HCT116 (cell line): ENCODE measurements around the gene RPL11. TPM values are rescaled to one million over a fixed set of nuclear protein-coding genes. Genes with fewer than 3 reads are reported as not detected.

Experiments
- ATAC-seq: fragments of 200-7000 bp; cut with Tn5 transposase; 2 replicates; pipeline ENCODE4 v1.9.1; 2020; ENCODE audit warnings: mild to moderate bottlenecking, moderate library complexity
- BruUV-seq: library from RNA; stranded (reverse); fragments of 400-500 nt; replicated peaks from 2 replicates; lab custom pipeline; 2021; lab: Mats Ljungman, UMichigan
- CTCF ChIA-PET: fragments of 300-600 bp; sonication (Branson Sonifier 250); formaldehyde crosslinking; loops from one replicate; lab custom pipeline; 2021; ENCODE audit warnings: antibody characterized with exemption; lab: Charles Lee
- POLR2A ChIA-PET: fragments of 300-600, 350-600 bp; sonication (Branson Sonifier 250); formaldehyde crosslinking; loops from one replicate; lab custom pipeline; 2021; ENCODE audit warnings: antibody characterized with exemption; lab: Charles Lee
- RAD21 ChIA-PET, 2 experiments: fragments of 300-600 bp; sonication (Branson Sonifier 250); formaldehyde crosslinking; loops; one replicate each; lab custom pipeline; 2023; ENCODE audit warnings: low total read pairs in 2 of 2; ENCODE audit not compliant: uncharacterized antibody in 2 of 2, unreplicated experiment in 2 of 2, low non-redundant PET in 1 of 2; lab: Charles Lee
- DNase-seq: peaks from one replicate; pipeline ENCODE4 v3.0.0-alpha.2; 2010; ENCODE audit warnings: low read depth, low spot score
- H2AFZ ChIP-seq: fragments of 200-600 bp; shearing (Covaris generic), sonication (generic); 2 replicates; pipeline ENCODE4 v1.6.1; 2017; ENCODE audit warnings: low read depth, mixed run types, mixed read lengths, antibody characterized with exemption, low read length; ENCODE audit not compliant: poor library complexity, severe bottlenecking
- H3K27ac ChIP-seq: 2 replicates; pipeline ENCODE4 v1.5.1; 2012; ENCODE audit warnings: low read depth, low read length
- H3K27me3 ChIP-seq: fragments of 200-600 bp; sonication (generic); 2 replicates; pipeline ENCODE4 v1.6.1; 2016; ENCODE audit warnings: mixed run types, low read length, mixed read lengths; ENCODE audit not compliant: insufficient read depth
- H3K36me3 ChIP-seq, 2 experiments: fragments of 200-500 bp in 1 of 2; fragments of 200-600 bp in 1 of 2; sonication (Bioruptor generic) in 1 of 2; sonication (generic) in 1 of 2; 2 replicates each; pipeline versions ENCODE4 v1.5.1 to v1.6.1; 2014 to 2016; ENCODE audit warnings: low read length in 2 of 2, inconsistent platforms in 1 of 2, mixed read lengths in 1 of 2, mixed run types in 1 of 2; ENCODE audit not compliant: insufficient read depth in 2 of 2, control insufficient read depth in 1 of 2
- H3K4me1 ChIP-seq, 2 experiments: fragments of 200-600 bp in 1 of 2; sonication (generic) in 1 of 2; 2 replicates each; pipeline versions ENCODE4 v1.5.1 to v1.6.1; 2012 to 2017; ENCODE audit warnings: low read length in 2 of 2, inconsistent platforms in 1 of 2, mild to moderate bottlenecking in 1 of 2, mixed read lengths in 1 of 2, mixed run types in 1 of 2, moderate library complexity in 1 of 2; ENCODE audit not compliant: insufficient read depth in 2 of 2, control insufficient read depth in 1 of 2
- H3K4me2 ChIP-seq: fragments of 200-600 bp; sonication (generic); 2 replicates; pipeline ENCODE4 v1.6.1; 2017; ENCODE audit warnings: mixed run types, low read length, mixed read lengths
- H3K4me3 ChIP-seq, 2 experiments: fragments of 200-600 bp in 1 of 2; sonication (generic) in 1 of 2; replicated peaks in 1 of 2; 2 replicates each; pipeline ENCODE4 v1.5.1; 2011 to 2016; ENCODE audit warnings: low read length in 2 of 2, control low read depth in 1 of 2, low read depth in 1 of 2, mild to moderate bottlenecking in 1 of 2, mixed read lengths in 1 of 2, mixed run types in 1 of 2
- H3K79me2 ChIP-seq: fragments of 200-600 bp; sonication (generic); 2 replicates; pipeline ENCODE4 v1.6.1; 2017; ENCODE audit warnings: mild to moderate bottlenecking, mixed run types, low read length, moderate library complexity, mixed read lengths; ENCODE audit not compliant: insufficient read depth
- H3K9ac ChIP-seq: fragments of 200-600 bp; sonication (generic); 2 replicates; pipeline ENCODE4 v1.6.1; 2016; ENCODE audit warnings: low read length, mixed read lengths
- H3K9me2 ChIP-seq: fragments of 200-600 bp; sonication (generic), shearing (Covaris generic); 2 replicates; pipeline ENCODE4 v1.6.1; 2017; ENCODE audit warnings: mixed run types, mild to moderate bottlenecking, moderate library complexity; ENCODE audit not compliant: insufficient read depth
- H3K9me3 ChIP-seq, 2 experiments: fragments of 200-500 bp in 1 of 2; fragments of 200-600 bp in 1 of 2; sonication (Bioruptor generic) in 1 of 2; sonication (generic) in 1 of 2; 2 replicates each; pipeline ENCODE4 v1.6.1; 2014 to 2017; ENCODE audit warnings: low read length in 2 of 2, mixed read lengths in 2 of 2, inconsistent platforms in 1 of 2, low read depth in 1 of 2, mild to moderate bottlenecking in 1 of 2, mixed run types in 1 of 2, moderate library complexity in 1 of 2; ENCODE audit not compliant: control insufficient read depth in 1 of 2, insufficient read depth in 1 of 2
- H4K20me1 ChIP-seq: fragments of 200-600 bp; sonication (generic), shearing (Covaris generic); 2 replicates; pipeline ENCODE4 v1.6.1; 2017; ENCODE audit warnings: mixed run types, mild to moderate bottlenecking, moderate library complexity; ENCODE audit not compliant: insufficient read depth
- ATF3 ChIP-seq: IDR thresholded peaks from 2 replicates; pipeline ENCODE4 v1.6.1; 2012
- CEBPB ChIP-seq: IDR thresholded peaks from 2 replicates; pipeline ENCODE4 v1.6.1; 2012; ENCODE audit warnings: low read depth
- EGR1 ChIP-seq: IDR thresholded peaks from 2 replicates; pipeline ENCODE4 v1.6.1; 2012; ENCODE audit warnings: low read depth
- ELF1 ChIP-seq: IDR thresholded peaks from 2 replicates; pipeline ENCODE4 v1.6.1; 2012; ENCODE audit warnings: low read depth, borderline replicate concordance
- EZH2 ChIP-seq: fragments of 200-600 bp; sonication (generic); IDR thresholded peaks from 2 replicates; pipeline ENCODE4 v1.6.1; 2017; ENCODE audit warnings: antibody characterized with exemption, mixed run types
- FOSL1 ChIP-seq: IDR thresholded peaks from 2 replicates; pipeline ENCODE4 v1.6.1; 2012; ENCODE audit warnings: low read depth
- JUND ChIP-seq: IDR thresholded peaks from 2 replicates; pipeline ENCODE4 v1.6.1; 2012
- MAX ChIP-seq: IDR thresholded peaks from 2 replicates; pipeline ENCODE4 v1.6.1; 2012
- POLR2AphosphoS5 ChIP-seq: IDR thresholded peaks from 2 replicates; pipeline ENCODE4 v1.6.1; 2011; ENCODE audit warnings: mild to moderate bottlenecking, low read depth, low read length, moderate library complexity
- REST ChIP-seq: IDR thresholded peaks from 2 replicates; pipeline ENCODE4 v1.6.1; 2012; ENCODE audit warnings: low read depth
- SIN3A ChIP-seq: IDR thresholded peaks from 2 replicates; pipeline ENCODE4 v1.6.1; 2012; ENCODE audit warnings: low read depth
- SP1 ChIP-seq: IDR thresholded peaks from 2 replicates; pipeline ENCODE4 v1.6.1; 2012; ENCODE audit warnings: low read depth
- SRF ChIP-seq: IDR thresholded peaks from 2 replicates; pipeline ENCODE4 v1.6.1; 2012; ENCODE audit warnings: low read depth
- TCF7L2 ChIP-seq: IDR thresholded peaks from 2 replicates; pipeline ENCODE4 v1.7.0; 2011; ENCODE audit warnings: borderline replicate concordance, inconsistent platforms; ENCODE audit not compliant: insufficient read depth, insufficient read length; ENCODE audit errors: extremely low read depth
- YY1 ChIP-seq: IDR thresholded peaks from 2 replicates; pipeline ENCODE4 v1.6.1; 2011; ENCODE audit warnings: low read length, low read depth, moderate library complexity, mild to moderate bottlenecking; ENCODE audit not compliant: insufficient replicate concordance; ENCODE audit errors: extremely low read depth
- ZBTB33 ChIP-seq: IDR thresholded peaks from 2 replicates; pipeline ENCODE4 v1.6.1; 2011; ENCODE audit warnings: mild to moderate bottlenecking, low read length, moderate library complexity; ENCODE audit not compliant: insufficient replicate concordance; ENCODE audit errors: extremely low read depth
- ZFX ChIP-seq: fragments of 450-650 bp; IDR thresholded peaks from 2 replicates; pipeline ENCODE4 v1.6.1; 2017
- intact Hi-C: fragments of 100-400 bp; cut with micrococcal nuclease; formaldehyde crosslinking; loops from 2 replicates; pipeline ENCODE4 v1.10.0; 2022
- total RNA-seq: library from RNA; stranded (reverse); gene quantifications from one replicate; pipeline ENCODE4 v1.2.1, GENCODE V29; 2021; ENCODE audit not compliant: unreplicated experiment

The RPL11 gene
- total RNA-seq, 1 experiment from 2014 or later, result 1,262 TPM

GRCh38 chr1:23722652-23723051, 31.0 kb downstream of the RPL11 start:
- no peak for DNase-seq
- Histone ChIP-seq H3K79me2 (peaks cover 36% of the 10 kb centered on the region), H3K4me3 (no peak overlapping the region), H4K20me1 (peaks cover 3% of the 10 kb centered on the region; the same call in 1 of the 2 replicates), H3K4me1 (peaks cover 6 to 19% of the 10 kb centered on the region in 2 experiments; a peak in 3 of 4 replicates), H3K27ac (no peak overlapping the region), H3K9ac (no peak overlapping the region), H3K9me2 (no peaks in the 10 kb centered on the region), H3K4me2 (no peak overlapping the region), H3K9me3 (no peaks in the 10 kb centered on the region)
- ChIA-PET CTCF (interaction anchor here (1.0 kb wide), 1 partner anchor 201 kb away, joined by 3 read pairs; no protein-coding TSS in a partner anchor), RAD21 (no interaction called here), POLR2A (no interaction called here)
- TF ChIP-seq JUND (no peak), MAX (no peak), EGR1 (no peak), SRF (no peak), SIN3A (no peak), ZBTB33 (no peak), YY1 (no peak), CEBPB (no peak), POLR2AphosphoS5 (no peak), ELF1 (no peak), EZH2 (no peak), ATF3 (no peak), FOSL1 (no peak), TCF7L2 (no peak), SP1 (no peak), ZFX (no peak), REST (no peak)
- TF ChIP-seq, all 23 proteins: peak for 0
- intact Hi-C loops, result no loop called here
- no peak for ATAC-seq
- H2AFZ ChIP-seq, result no peak overlapping the region
- H3K36me3 ChIP-seq, result no peaks in the 10 kb centered on the region
- no TSS peak for BruUV-seq
- H3K27me3 ChIP-seq, result no peaks in the 10 kb centered on the region
